Hepatocyte (in vitro differentiated cells): ENCODE results near the gene SARDH. TPM values are rescaled to one million over a fixed set of nuclear protein-coding genes. Genes with fewer than 3 reads are reported as not detected.

Source experiments
- DNase-seq: peaks from one replicate; pipeline ENCODE4 v3.0.0-alpha.2; 2016; ENCODE audit warnings: low spot score
- H2AFZ ChIP-seq: fragments of 200-600 bp; sonication (generic); 2 replicates; pipeline ENCODE4 v1.6.0; 2016; ENCODE audit warnings: antibody characterized with exemption, mild to moderate bottlenecking
- H3K27ac ChIP-seq: fragments of 200-600 bp; sonication (generic); 2 replicates; pipeline ENCODE4 v1.5.1; 2016; ENCODE audit warnings: mild to moderate bottlenecking
- H3K27me3 ChIP-seq: fragments of 200-600 bp; sonication (generic); 2 replicates; pipeline ENCODE4 v1.6.1; 2016
- H3K36me3 ChIP-seq: fragments of 200-600 bp; sonication (generic); replicated peaks from 2 replicates; pipeline ENCODE4 v1.5.1; 2016; ENCODE audit warnings: low read depth; ENCODE audit not compliant: insufficient read depth
- H3K4me1 ChIP-seq: fragments of 200-600 bp; sonication (generic); 2 replicates; pipeline ENCODE4 v1.5.1; 2016; ENCODE audit warnings: mild to moderate bottlenecking, moderate library complexity; ENCODE audit not compliant: insufficient read depth
- H3K4me2 ChIP-seq: fragments of 200-600 bp; sonication (generic); 2 replicates; pipeline ENCODE4 v1.6.0; 2016
- H3K4me3 ChIP-seq: fragments of 200-600 bp; sonication (generic); 2 replicates; pipeline ENCODE4 v1.5.1; 2016; ENCODE audit warnings: mild to moderate bottlenecking
- H3K79me2 ChIP-seq: fragments of 200-600 bp; sonication (generic); 2 replicates; pipeline ENCODE4 v1.6.0; 2017; ENCODE audit warnings: mild to moderate bottlenecking
- H3K9me2 ChIP-seq: fragments of 200-600 bp; sonication (generic); replicated peaks from 2 replicates; pipeline ENCODE4 v1.6.0; 2017; ENCODE audit warnings: mild to moderate bottlenecking; ENCODE audit not compliant: insufficient read depth
- H3K9me3 ChIP-seq: fragments of 200-600 bp; sonication (generic); 2 replicates; pipeline ENCODE4 v1.5.1; 2016; ENCODE audit warnings: low read depth, mild to moderate bottlenecking
- H4K20me1 ChIP-seq: fragments of 200-600 bp; sonication (generic); 2 replicates; pipeline ENCODE4 v1.6.0; 2016; ENCODE audit warnings: mild to moderate bottlenecking; ENCODE audit not compliant: insufficient read depth, poor library complexity, severe bottlenecking
- CTCF ChIP-seq: fragments of 200-600 bp; sonication (generic); IDR thresholded peaks from 2 replicates; pipeline ENCODE4 v1.5.1; 2016; ENCODE audit warnings: antibody characterized with exemption, mild to moderate bottlenecking; ENCODE audit not compliant: poor library complexity
- EZH2 ChIP-seq: fragments of 200-600 bp; sonication (generic); IDR thresholded peaks from 2 replicates; pipeline ENCODE4 v1.6.1; 2016; ENCODE audit warnings: antibody characterized with exemption, mild to moderate bottlenecking, borderline replicate concordance
- EZH2phosphoT487 ChIP-seq: fragments of 200-600 bp; sonication (generic); IDR thresholded peaks from one replicate; pipeline ENCODE4 v1.6.1; 2018; ENCODE audit warnings: antibody characterized with exemption, mild to moderate bottlenecking, low read depth, moderate library complexity; ENCODE audit not compliant: unreplicated experiment, severe bottlenecking
- WGBS: methylation state at CpG from one replicate; pipeline ENCODE4 v1.1.6; 2016; ENCODE audit warnings: low lambda C conversion rate; ENCODE audit errors: missing lambda C conversion rate; 5-methylcytosine and 5-hydroxymethylcytosine counted together
- polyA plus RNA-seq: library from polyadenylated mRNA; unstranded; fragments of >200 nt; fragmentation: Nextera tagmentation; extraction: Ambion mirVana; gene quantifications from 2 replicates; pipeline ENCODE4 v1.2.1, GENCODE V29; 2016
- total RNA-seq: library from RNA; depleted of rRNA; stranded (reverse); fragments of >200 nt; gene quantifications from 2 replicates; pipeline ENCODE4 v1.2.3, GENCODE V29; 2014

The SARDH gene
- total and polyA plus RNA-seq, 2 experiments from 2014 or later = 7.5 to 9.8 TPM

- Histone ChIP-seq H3K9me2 (no peaks in the 10 kb centered on the region), H3K4me1 (peaks cover 8% of the 10 kb centered on the region), H3K36me3 (no peaks in the 10 kb centered on the region), H3K9me3 (no peaks in the 10 kb centered on the region), H2AFZ (no peak overlapping the region), H3K79me2 (no peaks in the 10 kb centered on the region), H4K20me1 (no peaks in the 10 kb centered on the region), H3K4me3 (no peak overlapping the region), H3K27me3 (peaks cover 4% of the 10 kb centered on the region), H3K4me2 (no peak overlapping the region), H3K27ac (no peak overlapping the region)
- TF ChIP-seq EZH2phosphoT487 (no peak), CTCF (no peak), EZH2 (no peak)
- 72% methylated on average over 14 of the region's 14 CpGs for WGBS
- DNase-seq = no peak
Observed at GRCh38 chr9:133655701-133656100, 82.5 kb downstream of the SARDH start.

GRCh38 chr9:133654736-133655657 lies 83.2 kb downstream of the SARDH start:
- Histone ChIP-seq H3K4me1 (peaks cover 8% of the 10 kb centered on the region), H3K9me2 (no peaks in the 10 kb centered on the region), H3K27me3 (peaks cover 4% of the 10 kb centered on the region), H3K79me2 (no peaks in the 10 kb centered on the region), H4K20me1 (no peaks in the 10 kb centered on the region), H3K36me3 (no peaks in the 10 kb centered on the region), H3K9me3 (no peaks in the 10 kb centered on the region), H3K27ac (no peak overlapping the region), H2AFZ (no peak overlapping the region), H3K4me2 (no peak overlapping the region), H3K4me3 (no peak overlapping the region)
- DNase-seq = no peak
- 82% methylated on average over 38 of the region's 38 CpGs for WGBS
- TF ChIP-seq EZH2phosphoT487 (no peak), CTCF (no peak), EZH2 (no peak)

GRCh38 chr9:133653638-133654037 lies 84.5 kb downstream of the SARDH start:
- Histone ChIP-seq H3K9me2 (no peaks in the 10 kb centered on the region), H3K4me1 (no peaks in the 10 kb centered on the region), H2AFZ (no peak overlapping the region), H3K79me2 (no peaks in the 10 kb centered on the region), H3K9me3 (no peaks in the 10 kb centered on the region), H3K36me3 (no peaks in the 10 kb centered on the region), H3K4me2 (no peak overlapping the region), H3K27me3 (peaks cover 4% of the 10 kb centered on the region), H3K27ac (no peak overlapping the region), H3K4me3 (no peak overlapping the region), H4K20me1 (no peaks in the 10 kb centered on the region)
- no peak for DNase-seq
- TF ChIP-seq EZH2phosphoT487 = no peak
- no peak for TF ChIP-seq CTCF
- 88% methylated on average over 9 of the region's 9 CpGs for WGBS
